SKM-1 treated with dmso at 0.1 percent for 144 hours (cell line): ENCODE data around the gene SH3D19.
A peak's percentile ranks its signal among the peaks of the same experiment; 100 is the strongest.

Experiments used
- DNase-seq: peaks from one replicate; lab custom pipeline; 2025; ENCODE audit not compliant: unreplicated experiment; lab: John Stamatoyannopoulos, UW

Gene SH3D19

GRCh38 chr4:151325111-151325948 lies at the start of gene SH3D19:
Gene SH3D19 (minus strand): TSS chr4:151325605. CDS start chr4:151325352, 253 bp downstream.
- DNase-seq, result peak; percentile 38

- DNase-seq, result peak; percentile 89
These were observed 37.2 kb upstream of the SH3D19 start for GRCh38 chr4:151362404-151363164.

- DNase-seq, result no peak
These were observed 36.6 kb upstream of the SH3D19 start for GRCh38 chr4:151361966-151362365.

GRCh38 chr4:151361126-151361525 lies 35.7 kb upstream of the SH3D19 start:
- no peak for DNase-seq

GRCh38 chr4:151359576-151359975 lies 34.2 kb upstream of the SH3D19 start:
- DNase-seq, result no peak

- no peak for DNase-seq
These were observed 32.9 kb upstream of the SH3D19 start for GRCh38 chr4:151358266-151358665.

- no peak for DNase-seq
These were observed 31.1 kb upstream of the SH3D19 start for GRCh38 chr4:151356510-151356909.

GRCh38 chr4:151355155-151355554 lies 29.8 kb upstream of the SH3D19 start:
- DNase-seq, result no peak

- DNase-seq, result no peak
These were observed 22.3 kb upstream of the SH3D19 start for GRCh38 chr4:151347490-151348235.

GRCh38 chr4:151344948-151345347 lies 19.5 kb upstream of the SH3D19 start:
- DNase-seq, result no peak

GRCh38 chr4:151340751-151341385 lies 15.5 kb upstream of the SH3D19 start:
- no peak for DNase-seq

- no peak for DNase-seq
These were observed 14.1 kb upstream of the SH3D19 start for GRCh38 chr4:151339467-151339866.

GRCh38 chr4:151331276-151332042 lies 6.1 kb upstream of the SH3D19 start:
- DNase-seq, result no peak

GRCh38 chr4:151329217-151330007 lies 4.0 kb upstream of the SH3D19 start:
- DNase-seq, result no peak

- DNase-seq, result no peak
These were observed 493 bp upstream of the SH3D19 start for GRCh38 chr4:151325949-151326246.

- peak; percentile 22 for DNase-seq
These were observed 674 bp downstream of the SH3D19 start for GRCh38 chr4:151324752-151325110.

GRCh38 chr4:151324124-151324751 lies 1.2 kb downstream of the SH3D19 start:
- DNase-seq, result no peak

GRCh38 chr4:151323667-151324066 lies 1.7 kb downstream of the SH3D19 start:
- no peak for DNase-seq

- DNase-seq, result no peak
These were observed 2.8 kb downstream of the SH3D19 start for GRCh38 chr4:151322570-151322969.
